GM06990 (cell line): ENCODE data around the gene ANO10.
A peak's percentile ranks its signal among the peaks of the same experiment; 100 is the strongest.
"Not testable (repeated sequence)": the region's sequence is repeated elsewhere in the genome, so short reads cannot be mapped to it uniquely, and the experiment has no call there.

Experiments
- DNase-seq: peaks from one replicate; pipeline ENCODE4 v3.0.0-alpha.2; 2011; ENCODE audit not compliant: insufficient read length; ENCODE audit errors: extremely low read depth
- H3K27me3 ChIP-seq: replicated peaks from 2 replicates; pipeline ENCODE4 v1.6.0; 2011; ENCODE audit warnings: low read length; ENCODE audit not compliant: control insufficient read depth, insufficient read depth
- H3K36me3 ChIP-seq: 2 replicates; pipeline ENCODE4 v1.5.1; 2011; ENCODE audit warnings: low read length; ENCODE audit not compliant: control insufficient read depth, insufficient read depth
- H3K4me3 ChIP-seq: replicated peaks from 2 replicates; pipeline ENCODE4 v1.5.1; 2011; ENCODE audit warnings: low read depth, mild to moderate bottlenecking, control low read depth, low read length
- CTCF ChIP-seq: IDR thresholded peaks from 2 replicates; pipeline ENCODE4 v1.5.1; 2011; ENCODE audit warnings: low read length, control low read depth, mild to moderate bottlenecking, inconsistent platforms; ENCODE audit not compliant: insufficient read depth, poor library complexity, severe bottlenecking

ANO10 gene

GRCh38 chr3:43621656-43622432 is at the start of gene ANO10:
ANO10 (minus strand) TSS chr3:43622011; CDS start chr3:43605852, 16,159 bp downstream.
- DNase-seq, result peak; percentile 93
- Histone ChIP-seq H3K27me3 (no peaks in the 10 kb centered on the region; the same call in 1 of the 2 replicates), H3K4me3 (peak within 1 kb of the TSS; percentile 74), H3K36me3 (no peaks in the 10 kb centered on the region)
- no peak for TF ChIP-seq CTCF

GRCh38 chr3:43670635-43671522 is 49.1 kb upstream of the ANO10 start:
- H3K27me3 ChIP-seq, result no peaks in the 10 kb centered on the region
- DNase-seq, result no peak
- no peak for TF ChIP-seq CTCF
- no peak overlapping the region for H3K4me3 ChIP-seq
- no peaks in the 10 kb centered on the region for H3K36me3 ChIP-seq

GRCh38 chr3:43665011-43665410 is 43.2 kb upstream of the ANO10 start:
- not testable (repeated sequence) for DNase-seq, H3K27me3 ChIP-seq, H3K4me3 ChIP-seq, H3K36me3 ChIP-seq

- H3K36me3 ChIP-seq, result not testable (repeated sequence)
These were observed 39.6 kb upstream of the ANO10 start for GRCh38 chr3:43661376-43661775.

GRCh38 chr3:43659250-43659880 is 37.6 kb upstream of the ANO10 start:
- H3K27me3 ChIP-seq, result no peaks in the 10 kb centered on the region
- TF ChIP-seq CTCF, result no peak
- H3K36me3 ChIP-seq, result no peaks in the 10 kb centered on the region
- H3K4me3 ChIP-seq, result no peak overlapping the region
- DNase-seq, result no peak

More at GRCh38 chr3:43661376-43661775, 39.6 kb upstream of the ANO10 start:
- H3K27me3 ChIP-seq, H3K4me3 ChIP-seq, DNase-seq: not testable (repeated sequence)

GRCh38 chr3:43656390-43656789 is 34.6 kb upstream of the ANO10 start:
- H3K4me3 ChIP-seq, H3K36me3 ChIP-seq, DNase-seq, H3K27me3 ChIP-seq: not testable (repeated sequence)

- no peak for TF ChIP-seq CTCF
These were observed 28.5 kb upstream of the ANO10 start for GRCh38 chr3:43650345-43650744.

More at GRCh38 chr3:43650345-43650744, 28.5 kb upstream of the ANO10 start:
- DNase-seq, result no peak
- no peak overlapping the region for H3K4me3 ChIP-seq
- no peaks in the 10 kb centered on the region for H3K36me3 ChIP-seq
- no peaks in the 10 kb centered on the region for H3K27me3 ChIP-seq
